Nasal cavity respiratory epithelium epithelial cell of viscerocranial mucosa (primary cell): ENCODE measurements around the gene EYS. TPM values are rescaled to one million over a fixed set of nuclear protein-coding genes. Genes with fewer than 3 reads are reported as not detected.

ENCODE experiments used
- total RNA-seq: library from RNA; depleted of rRNA; stranded (reverse); fragments of >200 nt; gene quantifications from 2 replicates; pipeline ENCODE4 v1.2.3, GENCODE V29; 2014

EYS gene
- total RNA-seq = 0.43 TPM in 1 of 2 replicates, not detected in the other

GRCh38 chr6:65707126-65707826, at the start of gene EYS:
EYS (minus strand) TSS chr6:65707226; CDS start chr6:65495410, 211,816 bp downstream.

